Adrenal gland (tissue), 5 donors: Measurements from ENCODE around the gene NOVA1.

Source experiments
- POLR2A ChIP-seq, 2 donors: fragments of 450-650 bp; IDR thresholded peaks; one replicate each; pipeline ENCODE4 v1.6.1; 2017; ENCODE audit warnings: antibody characterized with exemption in 2 of 2, mild to moderate bottlenecking in 2 of 2, moderate library complexity in 1 of 2
- TF ChIP-seq, protein P1 (sequence below), 6 experiments: fragments of 450-650 bp in 4 of 6; fragments of 200-600 bp in 2 of 6; sonication (generic) in 1 of 6; IDR thresholded peaks; 1 replicate in 5 of 6; 2 replicates in 1 of 6; pipeline versions ENCODE4 v1.5.1 to v1.8.0; 2016 to 2021; ENCODE audit warnings: antibody characterized with exemption in 6 of 6, mild to moderate bottlenecking in 2 of 6, moderate library complexity in 1 of 6
- donor health status: DM: no; HTN: no; CAD: no.

DNA sequence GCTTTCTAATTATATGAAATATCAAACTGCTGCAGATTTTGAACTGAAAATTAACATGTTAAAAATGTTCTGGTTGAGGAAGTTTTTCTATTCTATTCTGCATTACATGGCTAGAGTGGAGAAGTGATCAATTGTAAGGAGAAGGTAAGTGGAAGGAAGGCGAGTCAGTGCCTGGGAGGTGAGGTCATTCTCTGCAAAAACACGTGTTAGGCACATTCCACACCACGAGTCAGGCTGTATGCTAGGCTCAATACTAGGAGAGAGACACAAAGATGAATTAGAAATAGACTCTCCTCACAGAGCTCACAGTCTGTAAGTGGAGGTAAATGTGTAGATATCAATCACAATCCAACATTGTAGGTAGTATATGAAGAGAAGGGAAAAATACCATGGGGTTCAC lies 194.1 kb downstream of the NOVA1 start:
- TF ChIP-seq, protein P1, sequence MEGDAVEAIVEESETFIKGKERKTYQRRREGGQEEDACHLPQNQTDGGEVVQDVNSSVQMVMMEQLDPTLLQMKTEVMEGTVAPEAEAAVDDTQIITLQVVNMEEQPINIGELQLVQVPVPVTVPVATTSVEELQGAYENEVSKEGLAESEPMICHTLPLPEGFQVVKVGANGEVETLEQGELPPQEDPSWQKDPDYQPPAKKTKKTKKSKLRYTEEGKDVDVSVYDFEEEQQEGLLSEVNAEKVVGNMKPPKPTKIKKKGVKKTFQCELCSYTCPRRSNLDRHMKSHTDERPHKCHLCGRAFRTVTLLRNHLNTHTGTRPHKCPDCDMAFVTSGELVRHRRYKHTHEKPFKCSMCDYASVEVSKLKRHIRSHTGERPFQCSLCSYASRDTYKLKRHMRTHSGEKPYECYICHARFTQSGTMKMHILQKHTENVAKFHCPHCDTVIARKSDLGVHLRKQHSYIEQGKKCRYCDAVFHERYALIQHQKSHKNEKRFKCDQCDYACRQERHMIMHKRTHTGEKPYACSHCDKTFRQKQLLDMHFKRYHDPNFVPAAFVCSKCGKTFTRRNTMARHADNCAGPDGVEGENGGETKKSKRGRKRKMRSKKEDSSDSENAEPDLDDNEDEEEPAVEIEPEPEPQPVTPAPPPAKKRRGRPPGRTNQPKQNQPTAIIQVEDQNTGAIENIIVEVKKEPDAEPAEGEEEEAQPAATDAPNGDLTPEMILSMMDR (IDR thresholded peaks at IDR 0.05): no peak
- TF ChIP-seq POLR2A (IDR thresholded peaks at IDR 0.05): no peak
